GM19452 (cell line): ENCODE results near the gene MGLL.

Experiments used
- ATAC-seq: cut with Tn5 transposase; IDR thresholded peaks from one replicate; pipeline ENCODE4 v1.9.1; 2021; ENCODE audit not compliant: unreplicated experiment

Gene MGLL

GRCh38 chr3:127791221-127791913 is 30.9 kb downstream of the MGLL start:
- ATAC-seq: peak; percentile 85

GRCh38 chr3:127790882-127791183 is 31.5 kb downstream of the MGLL start:
- peak; percentile 19 for ATAC-seq

GRCh38 chr3:127789990-127790881 is 32.1 kb downstream of the MGLL start:
- no peak for ATAC-seq

- no peak for ATAC-seq
Observed at GRCh38 chr3:127789051-127789450, 33.3 kb downstream of the MGLL start.

- ATAC-seq: no peak
Observed at GRCh38 chr3:127788451-127788909, 33.8 kb downstream of the MGLL start.

- ATAC-seq: no peak
Observed at GRCh38 chr3:127787571-127788365, 34.5 kb downstream of the MGLL start.

GRCh38 chr3:127787071-127787490 is 35.2 kb downstream of the MGLL start:
- ATAC-seq: no peak

- ATAC-seq: no peak
Observed at GRCh38 chr3:127786353-127787070, 35.8 kb downstream of the MGLL start.

- no peak for ATAC-seq
Observed at GRCh38 chr3:127785711-127786265, 36.5 kb downstream of the MGLL start.

GRCh38 chr3:127784865-127785710 is 37.2 kb downstream of the MGLL start:
- ATAC-seq: no peak

- ATAC-seq: no peak
Observed at GRCh38 chr3:127784283-127784682, 38.0 kb downstream of the MGLL start.

GRCh38 chr3:127783642-127784160 is 38.6 kb downstream of the MGLL start:
- no peak for ATAC-seq

- no peak for ATAC-seq
Observed at GRCh38 chr3:127783166-127783565, 39.1 kb downstream of the MGLL start.

GRCh38 chr3:127781411-127782001 is 40.8 kb downstream of the MGLL start:
- no peak for ATAC-seq

- ATAC-seq: no peak
Observed at GRCh38 chr3:127780536-127781400, 41.5 kb downstream of the MGLL start.

GRCh38 chr3:127779747-127780146 is 42.6 kb downstream of the MGLL start:
- ATAC-seq: no peak

- no peak for ATAC-seq
Observed at GRCh38 chr3:127777921-127778656, 44.2 kb downstream of the MGLL start.
